SK-N-SH (cell line): ENCODE data around the gene RPS6KB2. TPM values are rescaled to one million over a fixed set of nuclear protein-coding genes. Genes with fewer than 3 reads are reported as not detected.

Source experiments
- CTCF ChIA-PET: fragments of 300-600, 350-600 bp; formaldehyde crosslinking; extraction: SDS; loops from one replicate; lab custom pipeline; 2021; lab: Yijun Ruan, JAX
- POLR2A ChIA-PET: fragments of 350-600 bp; sonication (Branson Sonifier 250); formaldehyde crosslinking; extraction: SDS; loops from one replicate; lab custom pipeline; 2020; ENCODE audit warnings: antibody characterized with exemption, inconsistent platforms; lab: Yijun Ruan, JAX
- DNase-seq: peaks from one replicate; pipeline ENCODE4 v3.0.0; 2012
- H2AFZ ChIP-seq: fragments of 200-600 bp; sonication (generic); 2 replicates; pipeline ENCODE4 v1.8.1; 2016; ENCODE audit warnings: antibody characterized with exemption, mild to moderate bottlenecking, low read depth
- H3F3A ChIP-seq: fragments of 200-600 bp; sonication (generic); replicated peaks from 2 replicates; pipeline ENCODE3; 2016; ENCODE audit warnings: antibody characterized with exemption, mild to moderate bottlenecking; ENCODE audit not compliant: insufficient read depth
- H3K27ac ChIP-seq, 2 experiments: fragments of 200-500 bp in 1 of 2; fragments of 200-600 bp in 1 of 2; sonication (Bioruptor generic) in 1 of 2; sonication (generic), shearing (Covaris generic) in 1 of 2; 2 replicates each; pipeline versions ENCODE4 v1.5.1 to v1.6.1; 2014 to 2016; ENCODE audit warnings: low read depth in 2 of 2, inconsistent platforms in 1 of 2, low read length in 1 of 2, mild to moderate bottlenecking in 1 of 2, mixed read lengths in 1 of 2
- H3K27me3 ChIP-seq: fragments of 200-600 bp; sonication (generic), shearing (Covaris generic); 2 replicates; pipeline ENCODE4 v1.6.1; 2016; ENCODE audit warnings: mixed run types; ENCODE audit not compliant: insufficient read depth
- H3K36me3 ChIP-seq, 2 experiments: fragments of 200-500 bp in 1 of 2; fragments of 200-600 bp in 1 of 2; sonication (Bioruptor generic) in 1 of 2; sonication (generic) in 1 of 2; replicated peaks in 1 of 2; 2 replicates each; pipeline versions ENCODE3 to v1.5.1; 2014 to 2016; ENCODE audit warnings: low read length in 1 of 2, mild to moderate bottlenecking in 1 of 2; ENCODE audit not compliant: insufficient read depth in 2 of 2, control insufficient read depth in 1 of 2
- H3K4me1 ChIP-seq, 2 experiments: fragments of 200-500 bp in 1 of 2; fragments of 200-600 bp in 1 of 2; sonication (Bioruptor generic) in 1 of 2; sonication (generic), shearing (Covaris generic) in 1 of 2; 2 replicates each; pipeline versions ENCODE4 v1.5.1 to v1.6.1; 2014 to 2016; ENCODE audit warnings: low read depth in 1 of 2, low read length in 1 of 2, mixed run types in 1 of 2; ENCODE audit not compliant: insufficient read depth in 2 of 2, control insufficient read depth in 1 of 2
- H3K4me2 ChIP-seq: fragments of 200-600 bp; sonication (generic), shearing (Covaris generic); 2 replicates; pipeline ENCODE4 v1.6.1; 2017; ENCODE audit warnings: mixed run types
- H3K4me3 ChIP-seq, 2 experiments: fragments of 200-500 bp in 1 of 2; fragments of 200-600 bp in 1 of 2; sonication (Bioruptor generic) in 1 of 2; sonication (generic), shearing (Covaris generic) in 1 of 2; 2 replicates each; pipeline versions ENCODE4 v1.5.1 to v1.8.1; 2014 to 2016; ENCODE audit warnings: low read depth in 2 of 2, inconsistent platforms in 1 of 2, low read length in 1 of 2, mild to moderate bottlenecking in 1 of 2, mixed read lengths in 1 of 2, moderate library complexity in 1 of 2
- H3K79me2 ChIP-seq: fragments of 200-600 bp; sonication (generic); 2 replicates; pipeline ENCODE4 v1.8.1; 2017; ENCODE audit warnings: mild to moderate bottlenecking; ENCODE audit not compliant: insufficient read depth
- H3K9ac ChIP-seq: fragments of 200-600 bp; sonication (generic); 2 replicates; pipeline ENCODE4 v1.6.1; 2017; ENCODE audit warnings: mixed run types
- H3K9me2 ChIP-seq: fragments of 200-600 bp; sonication (generic); 2 replicates; pipeline ENCODE4 v1.6.1; 2017; ENCODE audit warnings: mixed run types
- H3K9me3 ChIP-seq: fragments of 200-600 bp; sonication (generic); 2 replicates; pipeline ENCODE4 v1.6.1; 2017; ENCODE audit warnings: mixed run types, mild to moderate bottlenecking, moderate library complexity
- H4K20me1 ChIP-seq: fragments of 200-600 bp; sonication (generic); 2 replicates; pipeline ENCODE4 v1.6.1; 2017; ENCODE audit warnings: mild to moderate bottlenecking, mixed run types; ENCODE audit not compliant: insufficient read depth
- EP300 ChIP-seq, 2 experiments: IDR thresholded peaks; 2 replicates each; pipeline versions ENCODE4 v1.4.0 to v1.6.1; 2012; ENCODE audit warnings: borderline replicate concordance in 1 of 2, low read depth in 1 of 2, low read length in 1 of 2
- FOXM1 ChIP-seq: IDR thresholded peaks from 2 replicates; pipeline ENCODE4 v1.4.0; 2012; ENCODE audit warnings: low read depth, mild to moderate bottlenecking
- GABPA ChIP-seq: IDR thresholded peaks from 2 replicates; pipeline ENCODE4 v1.4.0; 2012; ENCODE audit warnings: low read depth, mild to moderate bottlenecking
- MEF2A ChIP-seq: IDR thresholded peaks from 2 replicates; pipeline ENCODE4 v1.4.0; 2012; ENCODE audit warnings: low read depth, borderline replicate concordance
- MXI1 ChIP-seq: IDR thresholded peaks from 2 replicates; pipeline ENCODE4 v1.6.1; 2012; ENCODE audit warnings: mild to moderate bottlenecking, low read depth, low read length, improper control_type of control experiment
- NRF1 ChIP-seq: IDR thresholded peaks from 2 replicates; pipeline ENCODE4 v1.6.1; 2012; ENCODE audit warnings: low read depth, mild to moderate bottlenecking, low read length
- POLR2AphosphoS5 ChIP-seq: IDR thresholded peaks from 2 replicates; pipeline ENCODE4 v1.6.1; 2012; ENCODE audit warnings: low read depth, low read length
- REST ChIP-seq: IDR thresholded peaks from 2 replicates; pipeline ENCODE4 v1.6.1; 2012; ENCODE audit warnings: mild to moderate bottlenecking, low read depth, low read length, moderate library complexity
- RXRA ChIP-seq: IDR thresholded peaks from 2 replicates; pipeline ENCODE4 v1.4.0; 2012; ENCODE audit warnings: low read depth, mild to moderate bottlenecking, borderline replicate concordance
- TEAD4 ChIP-seq: IDR thresholded peaks from 2 replicates; pipeline ENCODE4 v1.4.0; 2012; ENCODE audit warnings: mild to moderate bottlenecking, borderline replicate concordance; ENCODE audit not compliant: insufficient read depth
- USF1 ChIP-seq: IDR thresholded peaks from 2 replicates; pipeline ENCODE4 v1.4.0; 2012; ENCODE audit warnings: low read depth, borderline replicate concordance
- ZBTB33 ChIP-seq: IDR thresholded peaks from 2 replicates; pipeline ENCODE4 v1.4.0; 2012; ENCODE audit warnings: low read depth, borderline replicate concordance
- WGBS: methylation state at CpG from one replicate; pipeline ENCODE4 v1.1.6; 2017; ENCODE audit warnings: low lambda C conversion rate; 5-methylcytosine and 5-hydroxymethylcytosine counted together
- polyA plus RNA-seq, 3 experiments: library from polyadenylated mRNA; depleted of rRNA; stranded (reverse); fragments of >200 nt; gene quantifications; 2 replicates each; pipeline ENCODE4 v1.2.3, GENCODE V29; 2012

Gene RPS6KB2
- polyA plus RNA-seq, 1 of the 3 experiments (the other 2 are of a cell fraction) = 52.0 TPM

GRCh38 chr11:67408437-67409200 is 19.7 kb upstream of the RPS6KB2 start:
- H3K79me2 ChIP-seq = no peaks in the 10 kb centered on the region
- no peaks in the 10 kb centered on the region for H3K9me2 ChIP-seq
- H3K27ac ChIP-seq = no peak overlapping the region
- POLR2A ChIA-PET = no interaction called here
- no peak overlapping the region for H3K9ac ChIP-seq
- no peaks in the 10 kb centered on the region for H4K20me1 ChIP-seq
- H3K4me2 ChIP-seq = no peak overlapping the region
- H3K4me1 ChIP-seq = no peaks in the 10 kb centered on the region; a peak in 1 of 4 replicates
- TF ChIP-seq MXI1 = no peak
- no peak for TF ChIP-seq RXRA
- TF ChIP-seq POLR2AphosphoS5 = no peak
- no peak for TF ChIP-seq FOXM1
- TF ChIP-seq MEF2A = no peak
- TF ChIP-seq GABPA = no peak
- no peak for TF ChIP-seq ZBTB33
- no peak for TF ChIP-seq EP300 (IDR thresholded peaks at IDR 0.05; ENCODE audit: borderline replicate concordance in 1 of 2, low read depth in 1 of 2, low read length in 1 of 2)
- TF ChIP-seq USF1 = no peak
- TF ChIP-seq TEAD4 = no peak
- no peak for TF ChIP-seq REST
- no peak for TF ChIP-seq NRF1
- H3F3A ChIP-seq = no peaks in the 10 kb centered on the region
- WGBS = 75% methylated on average over 10 of the region's 18 CpGs
- H3K4me3 ChIP-seq = no peak overlapping the region
- H3K36me3 ChIP-seq = no peaks in the 10 kb centered on the region
- H3K27me3 ChIP-seq = no peaks in the 10 kb centered on the region
- no peak overlapping the region for H2AFZ ChIP-seq
- CTCF ChIA-PET = interaction anchor here (0.7 to 1.6 kb wide), 2 partner anchors 26 to 57 kb away, joined by 3 to 4 read pairs; no protein-coding TSS in a partner anchor
- DNase-seq = no peak
- H3K9me3 ChIP-seq = no peaks in the 10 kb centered on the region
